ENCODE measurements around the gene KCNK2. TPM values are rescaled to one million over a fixed set of nuclear protein-coding genes. Genes with fewer than 3 reads are reported as not detected.
A peak's percentile ranks its signal among the peaks of the same experiment; 100 is the strongest.

KCNK2 gene
- total RNA-seq, 4 donors from 2014 or later = 0.34 to 5.6 (median 3.9) TPM

DNA sequence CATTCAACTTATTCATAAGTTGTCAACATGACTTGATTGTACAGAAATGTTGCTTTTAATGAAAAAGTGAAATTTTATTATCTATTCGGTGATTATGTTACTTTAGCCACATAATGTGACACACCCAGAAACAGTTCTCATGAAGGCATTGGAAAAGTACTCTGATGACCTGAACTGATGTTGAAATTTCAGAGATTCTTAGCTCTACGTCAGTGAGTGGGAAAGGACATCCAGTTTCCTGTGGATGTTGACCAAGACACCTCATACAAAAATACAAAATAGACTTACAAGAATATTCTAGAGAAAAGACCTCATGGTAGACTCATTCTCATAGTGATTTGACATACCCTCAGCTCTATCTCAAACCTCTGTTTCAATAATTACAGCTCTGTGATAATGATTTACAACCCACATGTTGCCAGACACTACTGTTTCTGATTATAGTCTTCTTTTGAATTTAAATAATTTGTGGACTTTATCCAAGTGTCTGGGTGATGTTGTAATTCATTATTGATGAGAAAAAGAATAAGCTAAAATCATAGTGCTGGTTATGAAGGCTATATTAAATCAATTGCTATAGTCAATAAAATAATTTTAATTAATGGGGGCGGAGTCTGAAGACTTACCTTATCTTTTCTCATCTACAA is 37.3 kb downstream of the KCNK2 start:
- intact Hi-C loops (cut with DNase I; ENCODE audit: low total_unique reads) = no loop called here
- no peak overlapping the region for H3K4me3 ChIP-seq (ENCODE audit: low read depth, poor library complexity, severe bottlenecking)
- peak in 1 of 2 donors; percentile 18 for DNase-seq (ENCODE audit: low spot score in 2 of 2)
- no peak for TF ChIP-seq POLR2A (IDR thresholded peaks at IDR 0.05)
- TF ChIP-seq, protein P1, sequence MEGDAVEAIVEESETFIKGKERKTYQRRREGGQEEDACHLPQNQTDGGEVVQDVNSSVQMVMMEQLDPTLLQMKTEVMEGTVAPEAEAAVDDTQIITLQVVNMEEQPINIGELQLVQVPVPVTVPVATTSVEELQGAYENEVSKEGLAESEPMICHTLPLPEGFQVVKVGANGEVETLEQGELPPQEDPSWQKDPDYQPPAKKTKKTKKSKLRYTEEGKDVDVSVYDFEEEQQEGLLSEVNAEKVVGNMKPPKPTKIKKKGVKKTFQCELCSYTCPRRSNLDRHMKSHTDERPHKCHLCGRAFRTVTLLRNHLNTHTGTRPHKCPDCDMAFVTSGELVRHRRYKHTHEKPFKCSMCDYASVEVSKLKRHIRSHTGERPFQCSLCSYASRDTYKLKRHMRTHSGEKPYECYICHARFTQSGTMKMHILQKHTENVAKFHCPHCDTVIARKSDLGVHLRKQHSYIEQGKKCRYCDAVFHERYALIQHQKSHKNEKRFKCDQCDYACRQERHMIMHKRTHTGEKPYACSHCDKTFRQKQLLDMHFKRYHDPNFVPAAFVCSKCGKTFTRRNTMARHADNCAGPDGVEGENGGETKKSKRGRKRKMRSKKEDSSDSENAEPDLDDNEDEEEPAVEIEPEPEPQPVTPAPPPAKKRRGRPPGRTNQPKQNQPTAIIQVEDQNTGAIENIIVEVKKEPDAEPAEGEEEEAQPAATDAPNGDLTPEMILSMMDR (IDR thresholded peaks at IDR 0.05) = no peak
- 49 to 50% methylated on average over 3 of the region's 3 CpGs for WGBS, 2 donors

DNA sequence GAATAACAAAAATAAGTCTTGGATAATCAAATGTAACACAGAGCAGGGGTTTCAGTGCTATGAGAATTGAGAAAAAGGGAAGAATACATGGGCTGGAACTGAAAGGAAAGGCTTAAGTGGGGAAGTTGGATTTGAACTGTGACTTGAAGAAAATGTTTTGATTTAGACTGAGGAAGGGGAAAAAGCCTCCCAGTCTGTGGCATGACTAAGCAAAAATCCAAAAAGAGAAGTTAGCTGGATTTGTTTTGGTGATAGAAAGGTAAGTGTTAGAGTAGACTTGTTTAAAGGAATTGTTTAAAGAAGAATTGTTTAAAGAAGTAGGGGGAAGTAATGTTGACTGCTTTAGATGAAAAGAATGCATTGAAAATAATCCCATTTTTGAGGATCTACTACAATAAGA is 46.0 kb downstream of the KCNK2 start:
- DNase-seq (ENCODE audit: low spot score in 2 of 2) = no peak
- no peak overlapping the region for H3K4me3 ChIP-seq (ENCODE audit: low read depth, poor library complexity, severe bottlenecking)
- TF ChIP-seq POLR2A (IDR thresholded peaks at IDR 0.05) = no peak
- TF ChIP-seq, protein P1 (IDR thresholded peaks at IDR 0.05) = no peak
- intact Hi-C loops (cut with DNase I; ENCODE audit: low total_unique reads) = no loop called here

DNA sequence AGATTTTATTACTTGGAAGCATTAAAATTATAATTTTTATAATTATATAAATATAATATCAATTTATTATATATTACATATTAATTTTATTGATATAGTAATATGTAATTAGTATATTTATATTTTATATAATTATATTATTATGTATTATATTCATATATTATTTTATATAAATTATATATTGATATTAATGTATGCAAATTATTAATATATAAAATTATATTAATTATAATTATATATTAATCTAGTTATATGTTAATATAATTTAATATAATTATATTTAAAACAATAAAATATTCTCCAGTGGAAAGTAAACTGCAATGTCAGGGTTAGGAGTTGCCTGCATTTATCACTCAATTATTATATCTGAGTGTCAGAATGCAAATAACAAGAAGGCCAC is 48.8 kb downstream of the KCNK2 start:
- no peak for TF ChIP-seq POLR2A (IDR thresholded peaks at IDR 0.05)
- TF ChIP-seq, protein P1 (IDR thresholded peaks at IDR 0.05) = no peak
- no peak overlapping the region for H3K4me3 ChIP-seq (ENCODE audit: low read depth, poor library complexity, severe bottlenecking)
- DNase-seq (ENCODE audit: low spot score in 2 of 2) = no peak
- intact Hi-C loops (cut with DNase I; ENCODE audit: low total_unique reads) = no loop called here

DNA sequence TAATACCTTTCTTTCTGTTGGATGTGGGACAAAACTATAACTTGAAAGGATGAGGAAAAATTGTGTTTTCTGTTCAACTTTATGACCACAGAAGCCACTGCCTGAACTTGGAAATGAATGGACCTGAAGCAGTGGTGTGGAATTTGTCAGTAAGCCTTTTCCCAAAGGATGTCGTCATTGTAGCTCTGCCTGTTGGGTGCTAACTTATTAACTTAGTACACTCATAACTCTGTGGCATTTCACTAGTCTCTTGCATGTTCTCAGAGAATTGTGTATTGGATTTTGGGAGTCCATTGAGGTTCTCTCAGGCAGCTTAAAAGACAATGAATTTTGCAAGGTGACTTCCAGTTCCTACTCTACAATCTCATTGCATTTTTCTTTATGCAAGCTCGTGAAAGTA is 49.6 kb downstream of the KCNK2 start:
- TF ChIP-seq POLR2A (IDR thresholded peaks at IDR 0.05) = no peak
- TF ChIP-seq, protein P1 (IDR thresholded peaks at IDR 0.05) = no peak
- 82 to 85% methylated on average over 2 of the region's 2 CpGs for whole genome bisulfite sequencing, 2 donors
- DNase-seq (ENCODE audit: low spot score in 2 of 2) = no peak
- no peak overlapping the region for H3K4me3 ChIP-seq (ENCODE audit: low read depth, poor library complexity, severe bottlenecking)
- intact Hi-C loops (cut with DNase I; ENCODE audit: low total_unique reads) = no loop called here

DNA sequence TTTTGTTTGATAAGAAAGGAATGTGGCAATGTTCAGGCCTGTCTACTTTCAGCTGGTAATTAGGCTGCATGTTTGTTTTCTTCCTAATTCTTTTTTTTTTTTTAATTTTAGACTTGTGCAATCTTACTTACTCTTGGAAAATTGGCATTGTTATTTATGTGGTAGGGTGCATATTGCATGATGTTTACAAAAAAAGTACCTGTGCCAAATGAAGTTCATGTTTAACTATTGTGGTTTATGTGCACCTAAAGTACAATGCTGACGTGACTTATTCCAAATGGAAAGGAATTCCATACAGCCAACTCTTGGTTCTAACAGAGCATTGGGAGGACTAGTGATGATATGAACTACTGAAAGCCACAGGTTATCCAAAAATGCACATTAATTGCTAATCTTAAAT is 51.0 kb downstream of the KCNK2 start:
- TF ChIP-seq, protein P1 (IDR thresholded peaks at IDR 0.05) = no peak
- TF ChIP-seq POLR2A (IDR thresholded peaks at IDR 0.05) = no peak
- intact Hi-C loops (cut with DNase I; ENCODE audit: low total_unique reads) = no loop called here
- 39 to 46% methylated on average over 1 of the region's 1 CpG for WGBS, 2 donors
- DNase-seq (ENCODE audit: low spot score in 2 of 2) = no peak
- no peak overlapping the region for H3K4me3 ChIP-seq (ENCODE audit: low read depth, poor library complexity, severe bottlenecking)

DNA sequence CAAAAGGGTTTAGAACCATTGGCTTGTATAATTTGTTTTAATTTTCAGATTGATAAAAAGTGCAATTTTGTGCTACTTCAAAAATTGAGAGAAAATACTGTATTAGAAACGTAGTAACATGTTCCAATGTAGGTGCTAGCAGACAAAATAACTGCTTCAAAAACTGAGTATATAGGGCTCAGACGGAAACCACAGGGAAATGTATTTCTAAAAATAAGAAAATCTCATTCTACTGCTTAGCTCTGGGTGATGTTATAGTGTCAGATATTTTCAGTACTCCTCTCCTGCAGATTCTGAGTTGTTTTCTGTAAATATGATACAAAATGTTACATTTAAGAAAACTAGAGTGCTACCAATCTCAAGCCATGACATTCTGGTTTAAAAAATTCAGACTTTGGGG is 55.4 kb downstream of the KCNK2 start:
- WGBS, 2 donors = 64 to 65% methylated on average over 2 of the region's 2 CpGs
- intact Hi-C loops (cut with DNase I; ENCODE audit: low total_unique reads) = no loop called here
- DNase-seq (ENCODE audit: low spot score in 2 of 2) = no peak

More for the DNA sequence above, 55.4 kb downstream of the KCNK2 start:
- H3K4me3 ChIP-seq (ENCODE audit: low read depth, poor library complexity, severe bottlenecking) = no peak overlapping the region
- TF ChIP-seq, protein P1 (IDR thresholded peaks at IDR 0.05) = no peak
- TF ChIP-seq POLR2A (IDR thresholded peaks at IDR 0.05) = no peak

Data from lower leg skin (tissue), 4 donors.